ENCODE data around the gene MAST3.
"Not testable (repeated sequence)": the region's sequence is repeated elsewhere in the genome, so short reads cannot be mapped to it uniquely, and the experiment has no call there.

Gene MAST3

DNA sequence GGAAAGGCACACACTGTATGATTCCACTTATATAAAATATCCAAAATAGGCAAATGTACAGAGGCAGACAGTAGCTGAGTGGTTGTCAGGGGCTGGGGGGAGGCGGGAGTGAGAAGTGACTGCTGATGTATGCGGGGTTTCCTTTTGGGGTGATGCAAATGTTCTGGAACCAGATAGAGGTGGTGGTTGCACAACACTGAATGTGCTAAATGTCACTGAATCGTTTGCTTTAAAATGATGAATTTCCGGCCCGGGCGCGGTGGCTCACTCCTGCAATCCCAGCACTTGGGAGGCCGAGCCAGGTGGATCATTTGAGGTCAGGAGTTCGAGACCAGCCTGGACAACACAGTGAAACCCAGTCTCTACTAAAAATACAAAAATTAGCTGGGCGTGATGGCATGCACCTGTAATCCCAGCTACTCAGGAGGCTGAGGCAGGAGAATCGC lies 8.5 kb upstream of the MAST3 start:
- not testable (repeated sequence) for DNase-seq

DNA sequence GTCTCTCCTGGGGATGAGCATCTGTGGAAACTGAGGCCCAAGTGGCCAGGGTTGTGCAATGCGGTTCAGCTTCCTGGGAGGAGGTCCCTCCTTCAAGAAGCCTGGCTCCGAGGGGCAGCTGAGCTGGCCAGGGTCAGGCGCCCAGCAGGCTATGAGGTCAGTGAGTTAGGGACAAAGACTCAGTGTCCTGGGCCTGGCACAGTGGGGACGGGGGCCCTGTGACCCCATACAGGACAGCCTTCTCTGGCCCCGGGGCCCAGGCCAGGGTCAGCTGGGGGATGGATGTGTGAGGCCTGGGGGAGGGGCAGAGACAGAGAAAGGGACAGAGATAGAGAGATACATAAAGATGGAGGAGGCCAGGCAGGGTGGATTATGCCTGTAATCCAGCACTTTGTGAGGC lies 7.9 kb upstream of the MAST3 start:
- no peak for DNase-seq

DNA sequence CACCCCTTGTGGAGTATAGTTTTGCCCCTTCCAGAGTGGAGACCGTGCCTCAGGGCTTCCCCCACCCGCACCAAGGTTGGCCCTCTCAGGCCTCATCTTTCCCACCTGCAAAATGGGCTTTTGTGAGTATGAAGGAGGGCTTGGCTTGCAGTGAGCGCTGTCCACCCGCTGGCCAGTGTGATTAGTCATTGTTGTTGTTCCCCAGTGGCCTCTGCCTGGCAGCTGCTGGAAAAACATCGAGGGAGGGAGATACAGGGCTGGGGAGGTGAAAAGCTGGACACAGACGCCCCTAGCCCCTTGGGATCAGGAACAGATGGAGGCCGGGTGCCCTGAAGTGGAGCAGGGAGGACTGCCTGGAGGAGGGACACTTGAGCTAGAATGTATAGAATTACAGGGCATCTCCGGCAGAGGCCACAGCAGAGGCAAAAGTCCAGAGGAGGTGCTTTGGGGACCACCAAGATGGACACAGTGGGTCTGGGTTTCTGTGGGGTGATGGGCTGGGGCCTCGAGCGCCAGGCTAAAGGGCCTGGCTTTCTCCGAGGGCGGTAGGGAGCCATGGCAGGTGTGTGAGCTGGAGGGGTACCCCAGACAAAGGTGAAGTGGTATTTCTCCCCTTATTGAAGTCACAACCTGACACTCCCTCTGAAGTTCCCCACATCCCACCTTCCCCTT lies 6.9 kb upstream of the MAST3 start:
- no peak for DNase-seq

DNA sequence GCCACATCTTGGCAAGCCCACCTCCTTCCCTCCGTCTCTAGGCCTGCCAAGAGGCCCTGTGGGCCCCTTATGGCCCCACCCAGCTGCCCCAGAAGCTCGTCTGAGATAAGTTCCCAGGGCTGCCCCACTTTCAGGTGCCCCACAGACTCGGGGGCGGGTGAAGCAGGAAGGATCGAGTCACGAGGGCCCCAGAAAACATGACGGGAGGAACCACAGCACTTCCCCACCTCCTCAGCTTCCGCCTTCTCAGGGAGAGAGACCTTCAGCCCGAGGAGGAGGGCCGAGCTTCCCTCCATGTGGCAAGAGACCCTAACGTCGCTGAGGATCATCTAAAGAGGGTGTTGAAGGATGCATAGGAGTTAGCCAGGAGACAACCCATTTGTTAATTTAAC lies 6.4 kb upstream of the MAST3 start:
- DNase-seq = no peak

DNA sequence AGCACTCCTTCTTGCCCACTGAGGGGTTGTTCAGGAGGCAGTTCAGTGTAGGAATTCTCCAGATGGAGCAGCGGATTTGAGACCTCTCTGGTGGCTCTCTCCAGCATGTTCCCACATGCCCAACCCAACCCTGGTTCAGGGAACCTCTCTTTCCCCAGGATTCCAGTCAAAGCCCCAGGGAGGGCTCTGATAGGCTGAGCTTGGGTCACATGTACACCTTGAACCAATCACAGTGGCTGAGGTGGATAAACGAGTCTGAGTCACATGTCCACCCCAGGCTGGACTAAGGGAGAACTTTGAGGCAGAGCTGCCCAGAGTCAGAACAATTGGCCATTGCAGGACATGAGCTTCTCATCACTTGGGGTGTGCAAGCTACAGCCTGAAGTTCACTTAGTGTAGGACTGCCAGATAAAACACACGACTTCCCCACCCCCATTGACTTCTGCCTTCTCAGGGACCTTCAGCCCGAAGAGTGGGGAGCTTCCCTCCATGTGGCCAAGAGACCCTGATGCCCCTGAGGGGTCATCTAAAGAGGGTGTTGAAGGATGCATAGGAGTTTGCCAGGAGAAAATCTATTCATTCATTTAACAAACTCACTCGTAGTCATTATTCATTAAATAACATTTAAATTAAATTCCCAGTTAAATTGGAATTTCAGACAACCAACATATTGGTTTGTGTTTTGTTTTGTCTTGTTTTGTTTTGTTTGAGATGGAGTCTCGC lies 4.0 kb upstream of the MAST3 start:
- no peak for DNase-seq

DNA sequence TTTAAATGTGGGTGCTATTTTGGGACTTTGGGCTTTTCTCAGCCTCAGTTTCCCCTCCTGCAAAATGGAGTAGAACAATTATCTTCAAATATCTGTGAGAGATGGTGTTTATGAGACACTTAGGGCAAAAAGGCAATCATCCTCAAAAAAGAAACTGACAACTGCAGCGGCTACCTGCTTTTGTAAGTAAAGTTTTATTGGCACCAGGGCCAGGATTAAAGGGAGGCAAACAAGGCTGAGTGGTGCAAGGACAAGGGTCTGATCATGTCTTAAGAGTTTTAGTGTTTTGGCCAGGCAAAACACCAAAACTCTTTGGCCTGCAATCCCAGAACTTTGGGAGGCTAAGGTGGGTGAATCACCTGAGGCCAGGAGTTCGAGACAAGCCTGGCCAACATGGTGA lies 1.3 kb upstream of the MAST3 start:
- DNase-seq = no peak

DNA sequence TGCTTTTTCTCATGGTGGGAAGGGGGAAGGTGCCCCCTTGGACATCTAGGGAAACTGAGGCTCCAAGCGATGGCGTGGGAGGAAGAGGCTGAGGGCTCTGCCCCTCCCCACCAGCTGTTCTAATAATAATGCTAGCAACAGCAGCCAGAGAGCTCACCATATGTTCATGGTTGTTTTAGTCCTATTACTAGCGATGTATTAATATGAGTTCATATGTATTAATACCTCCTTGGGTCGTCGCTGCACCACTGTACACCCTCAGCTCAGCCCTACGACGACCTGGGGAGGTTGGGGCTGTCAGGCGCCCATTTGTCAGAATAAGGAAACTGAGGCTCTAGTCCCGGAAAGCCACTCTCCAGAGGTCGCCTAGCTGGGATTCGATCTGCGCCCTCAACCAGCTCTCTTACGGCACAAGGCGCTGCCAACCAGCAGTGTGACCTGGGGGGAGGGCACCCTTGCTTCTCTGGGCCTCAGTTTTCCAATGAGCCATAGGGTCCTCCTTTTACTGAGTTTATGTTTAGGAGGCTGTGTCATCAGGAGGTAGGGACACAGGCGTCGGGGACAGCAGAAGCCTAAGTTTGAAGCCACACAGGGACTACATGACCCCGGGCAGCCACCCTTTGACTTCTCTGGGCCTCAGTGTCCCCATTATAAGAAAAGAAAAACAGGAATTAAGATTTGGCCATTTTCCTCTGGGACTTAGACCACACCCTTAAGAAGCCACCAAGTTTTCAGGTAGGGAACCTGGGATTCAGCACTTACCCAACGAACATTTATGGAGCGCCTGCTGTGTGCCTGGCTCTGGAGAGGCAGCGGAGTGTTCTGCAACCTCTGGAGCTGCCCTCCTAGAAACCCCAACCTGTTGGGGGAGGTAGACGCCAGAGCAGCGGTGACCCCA lies 664 bp downstream of the MAST3 start:
- no peak for DNase-seq

DNA sequence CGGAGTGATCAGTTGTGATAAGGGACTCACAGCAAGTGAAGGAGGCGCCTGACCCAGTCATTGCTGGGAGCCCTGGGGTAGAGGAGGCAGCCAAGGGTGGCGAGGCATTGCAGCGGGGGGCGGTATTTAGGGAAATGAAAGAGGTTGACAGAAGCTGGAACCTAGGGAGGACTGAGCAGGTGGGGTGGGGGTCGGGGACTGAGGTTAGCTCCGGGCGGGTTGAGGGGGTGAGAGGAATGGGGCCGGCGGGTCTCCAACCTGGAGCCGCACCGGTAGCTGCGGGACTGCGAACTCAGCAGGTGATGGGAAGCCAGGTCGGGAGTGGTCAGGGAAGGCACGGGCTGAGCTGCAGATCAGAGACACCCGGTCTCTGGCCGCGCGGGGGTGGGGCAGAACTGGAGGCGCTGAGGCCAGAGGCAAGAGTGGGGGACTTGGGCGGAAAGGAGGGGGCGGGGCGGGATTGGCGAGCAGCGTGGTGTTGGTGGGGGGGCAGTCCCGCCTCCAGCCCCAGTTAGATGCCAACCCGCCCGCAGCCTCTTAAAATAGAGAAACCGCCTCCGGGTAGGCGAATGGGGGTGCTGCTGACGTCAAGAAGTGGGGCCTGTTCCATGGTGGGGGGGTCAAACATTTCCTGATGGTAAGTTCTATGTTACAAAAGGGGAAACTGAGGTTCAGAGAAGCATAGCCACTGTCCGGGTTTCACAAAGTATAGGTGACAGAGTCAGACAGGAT lies 1.5 kb downstream of the MAST3 start:
- no peak for DNase-seq

DNA sequence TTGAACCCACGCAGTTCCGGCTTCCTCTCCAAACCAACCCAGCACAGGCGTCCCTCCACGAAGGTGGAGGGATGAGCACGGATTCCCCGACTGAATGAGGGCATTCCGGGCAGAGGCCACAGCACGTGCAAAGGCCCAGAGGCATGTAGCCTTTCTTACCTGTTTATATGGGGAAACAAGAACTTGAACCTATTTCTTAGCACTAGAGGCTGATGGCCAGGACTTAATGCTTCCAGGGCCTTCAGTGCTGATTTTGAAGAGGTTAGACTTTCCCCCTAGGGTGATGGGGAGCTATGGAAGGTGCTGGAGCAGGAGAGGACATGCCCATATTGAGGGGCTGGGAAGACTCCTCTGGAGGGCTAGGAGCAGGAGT lies 2.0 kb downstream of the MAST3 start:
- no peak for DNase-seq

DNA sequence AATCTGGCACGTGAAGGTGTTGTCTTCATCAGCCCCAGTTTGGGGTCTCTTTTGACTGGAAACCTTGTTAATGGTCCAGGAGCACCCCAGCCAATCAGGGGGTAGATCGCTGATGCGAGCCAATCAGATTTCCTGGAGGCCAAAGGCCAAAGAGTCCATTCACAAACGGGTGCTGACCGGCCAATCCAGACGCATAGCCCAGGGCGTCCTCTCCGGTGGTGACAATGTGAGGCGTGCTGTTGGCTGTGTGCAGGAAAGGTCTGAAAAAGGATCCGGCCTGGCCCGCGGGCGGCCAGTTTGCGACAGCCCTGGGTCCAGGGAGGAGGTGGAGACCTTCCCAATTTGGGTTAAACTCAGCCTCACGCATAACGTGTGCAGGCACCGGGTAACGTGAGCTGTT lies 3.1 kb downstream of the MAST3 start:
- no peak for DNase-seq

DNA sequence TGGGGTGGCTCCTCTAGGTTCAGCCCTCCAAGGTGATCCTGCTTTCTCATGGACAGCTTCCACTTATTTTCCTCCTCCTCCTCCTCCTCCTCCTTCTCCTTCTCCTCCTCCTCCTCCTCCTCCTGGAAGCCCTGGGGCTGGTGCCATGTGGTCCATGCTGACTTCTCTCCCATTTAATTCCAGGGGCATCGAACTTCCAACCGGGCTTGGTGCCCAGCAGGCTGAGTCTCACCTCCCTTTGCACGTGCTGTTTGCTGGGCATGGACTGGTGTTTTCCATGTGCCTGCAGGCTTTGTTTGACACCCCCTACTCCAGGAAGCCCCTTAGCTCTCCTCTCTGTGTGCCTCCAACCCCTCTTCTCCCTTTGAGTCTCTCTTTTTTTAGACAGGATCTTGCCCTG lies 3.7 kb downstream of the MAST3 start:
- DNase-seq = no peak

DNA sequence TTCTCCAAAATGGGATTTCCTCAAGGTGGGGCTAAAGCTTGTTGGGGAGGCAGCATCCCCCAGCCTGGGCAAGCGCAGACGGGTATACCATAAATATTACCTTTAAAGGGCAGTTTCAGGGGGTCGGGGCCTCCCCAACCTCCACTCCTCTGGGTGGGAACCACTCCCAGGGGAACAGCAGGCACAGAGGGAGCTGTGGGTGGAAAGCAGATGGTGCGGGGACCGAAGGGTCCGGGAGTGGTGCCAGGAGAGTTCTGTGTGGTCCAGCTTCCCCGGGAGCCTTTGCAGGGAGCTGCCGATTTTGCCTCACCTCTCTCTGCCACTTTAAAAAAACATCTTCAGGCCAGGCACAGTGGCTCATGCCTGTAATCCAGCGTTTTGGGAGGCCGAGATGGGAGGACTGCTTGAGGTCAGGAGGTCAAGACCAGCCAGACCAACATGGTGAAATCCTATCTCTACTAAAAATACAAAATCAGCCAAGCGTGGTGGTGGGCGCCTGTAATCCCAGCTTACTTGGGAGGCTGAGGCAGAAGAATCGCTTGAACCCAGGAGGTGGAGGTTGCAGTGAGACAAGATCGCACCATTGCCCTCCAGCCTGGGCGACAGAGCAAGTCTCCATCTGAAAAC lies 5.5 kb downstream of the MAST3 start:
- DNase-seq = no peak

DNA sequence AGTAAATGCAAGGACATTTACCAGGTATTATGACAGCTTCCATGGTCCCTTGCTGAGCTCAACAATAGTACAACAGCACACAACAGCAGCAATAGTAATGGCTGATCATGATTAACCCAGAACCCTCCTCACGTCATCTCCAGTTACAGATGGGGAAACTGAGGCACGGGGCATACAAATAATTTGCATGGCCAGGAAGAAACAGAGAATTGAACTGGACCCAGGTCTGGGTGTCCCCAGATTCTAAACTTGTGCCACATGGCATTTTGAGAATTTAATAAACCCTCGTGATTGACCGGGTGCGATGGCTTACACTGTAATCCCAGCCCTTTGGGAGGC lies 7.2 kb downstream of the MAST3 start:
- no peak for DNase-seq

DNA sequence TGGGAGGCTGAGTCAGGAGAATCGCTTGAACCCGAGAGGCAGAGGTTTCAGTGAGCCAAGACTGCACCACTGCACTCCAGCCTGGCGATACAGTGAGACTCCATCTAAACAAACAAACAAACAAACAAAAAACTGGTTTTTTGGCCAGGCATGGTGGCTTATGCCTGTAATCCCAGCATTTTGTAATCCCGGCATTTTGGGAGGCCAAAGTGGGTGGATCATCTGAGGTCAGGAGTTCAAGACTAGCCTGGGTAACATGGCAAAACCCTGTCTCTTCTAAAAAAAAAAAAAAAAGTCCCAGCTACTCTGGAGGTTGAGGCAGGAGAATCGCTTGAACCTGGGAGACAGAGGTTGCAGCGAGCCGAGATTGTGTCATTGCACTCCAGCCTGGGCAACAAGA lies 7.7 kb downstream of the MAST3 start:
- DNase-seq = not testable (repeated sequence)

DNA sequence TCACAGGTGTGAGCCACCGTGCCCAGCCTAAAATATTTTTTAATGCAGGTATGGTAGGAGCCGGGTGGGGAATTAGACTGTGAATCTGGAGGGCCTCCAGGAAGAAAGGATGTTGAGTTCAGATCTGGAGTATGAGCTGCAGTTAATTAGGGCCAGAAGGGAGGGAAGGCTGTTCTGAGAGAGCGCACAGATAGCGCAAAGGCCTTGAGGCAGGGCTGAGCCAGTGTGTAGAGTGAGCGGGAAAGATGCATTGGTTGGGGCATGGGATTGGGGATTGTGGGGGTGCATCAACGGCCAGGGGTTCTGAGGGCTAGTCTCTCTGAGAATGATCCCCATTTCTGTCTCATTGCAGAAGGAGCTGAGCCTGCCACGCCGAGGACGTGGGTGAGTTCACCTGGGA lies 9.7 kb downstream of the MAST3 start:
- DNase-seq = no peak

DNA sequence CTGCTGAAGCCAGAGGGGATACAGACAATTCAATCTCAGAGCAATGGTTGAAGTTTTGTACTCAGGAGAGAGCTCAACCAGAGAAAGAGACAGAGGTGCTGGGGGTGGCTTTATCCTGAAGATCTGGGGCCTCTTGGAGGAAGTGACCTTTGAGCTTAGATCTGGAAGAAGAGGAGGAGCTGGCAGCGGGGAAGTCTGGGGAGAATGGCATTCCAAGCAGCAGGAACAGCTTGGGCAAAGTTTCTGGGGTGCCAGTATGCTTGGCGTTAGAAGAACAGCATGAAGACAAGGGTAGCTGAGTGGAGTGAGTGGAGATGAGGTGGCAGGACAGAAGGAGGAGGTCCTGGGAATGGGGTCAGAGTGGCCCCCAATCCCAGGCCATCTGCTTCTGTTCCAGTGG lies 11.3 kb downstream of the MAST3 start:
- no peak for DNase-seq

DNA sequence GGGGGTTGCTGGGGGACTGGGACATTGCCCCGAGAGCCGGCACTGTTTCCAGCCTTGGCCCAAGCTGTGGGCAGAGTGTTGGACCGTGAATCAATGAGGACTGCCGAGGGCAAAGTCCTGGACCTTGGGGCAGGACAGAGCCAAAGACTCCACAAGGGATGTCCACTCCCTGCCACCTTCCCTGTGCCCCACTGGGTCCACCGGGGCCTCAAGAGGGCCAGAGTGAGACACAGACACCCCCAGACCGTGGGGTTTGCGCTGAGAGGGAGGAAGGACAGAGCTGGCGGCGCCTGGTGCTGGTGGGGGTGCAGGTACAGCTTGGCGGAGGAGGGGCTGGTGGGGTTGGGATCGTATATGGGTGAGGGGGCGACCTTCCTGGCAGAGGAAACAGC lies 11.8 kb downstream of the MAST3 start:
- DNase-seq = no peak

DNA sequence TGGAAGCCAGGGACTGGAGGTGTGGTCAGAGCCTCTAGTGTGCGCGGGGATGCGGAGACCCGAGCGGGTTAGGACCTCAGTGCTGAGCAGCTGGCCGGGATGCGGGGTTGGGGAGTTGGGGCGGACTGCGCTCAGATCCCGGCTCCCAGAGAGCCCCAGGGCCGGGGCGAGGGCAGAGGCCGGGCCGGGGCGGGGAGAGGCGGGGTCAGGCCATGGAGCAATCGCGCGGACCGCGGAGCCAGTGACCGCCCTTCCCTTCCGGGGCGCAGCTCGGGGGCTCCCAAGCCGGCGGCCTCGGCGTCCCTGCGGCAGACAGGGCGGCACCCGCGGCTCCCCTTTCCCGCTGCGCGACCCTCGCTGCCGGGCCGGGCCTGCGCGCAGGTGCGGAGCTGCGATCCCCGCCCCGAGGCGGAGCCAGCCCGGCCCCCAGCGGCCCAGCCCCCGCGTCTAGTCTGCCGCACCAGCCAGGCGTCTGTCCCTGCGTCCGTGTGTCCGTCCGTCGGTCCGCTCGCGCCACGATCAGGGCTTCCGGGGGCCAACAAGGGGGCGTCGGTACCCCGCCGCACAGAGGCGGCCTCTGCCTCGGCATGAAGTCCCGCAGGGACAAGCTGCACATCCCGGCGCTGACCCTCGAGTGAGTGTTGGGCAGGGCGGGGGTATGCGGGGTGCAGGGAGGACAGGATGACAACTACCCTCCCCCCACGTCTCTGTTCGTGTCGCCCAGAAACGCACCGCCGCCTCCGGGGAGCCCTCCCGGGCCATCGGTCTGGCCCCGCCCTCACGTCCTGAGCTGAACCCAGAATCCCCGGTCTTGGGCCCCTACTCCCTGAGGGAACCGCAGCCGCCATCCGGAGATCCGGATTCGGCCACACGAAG lies 12.4 kb downstream of the MAST3 start:
- DNase-seq = peak; percentile 8

DNA sequence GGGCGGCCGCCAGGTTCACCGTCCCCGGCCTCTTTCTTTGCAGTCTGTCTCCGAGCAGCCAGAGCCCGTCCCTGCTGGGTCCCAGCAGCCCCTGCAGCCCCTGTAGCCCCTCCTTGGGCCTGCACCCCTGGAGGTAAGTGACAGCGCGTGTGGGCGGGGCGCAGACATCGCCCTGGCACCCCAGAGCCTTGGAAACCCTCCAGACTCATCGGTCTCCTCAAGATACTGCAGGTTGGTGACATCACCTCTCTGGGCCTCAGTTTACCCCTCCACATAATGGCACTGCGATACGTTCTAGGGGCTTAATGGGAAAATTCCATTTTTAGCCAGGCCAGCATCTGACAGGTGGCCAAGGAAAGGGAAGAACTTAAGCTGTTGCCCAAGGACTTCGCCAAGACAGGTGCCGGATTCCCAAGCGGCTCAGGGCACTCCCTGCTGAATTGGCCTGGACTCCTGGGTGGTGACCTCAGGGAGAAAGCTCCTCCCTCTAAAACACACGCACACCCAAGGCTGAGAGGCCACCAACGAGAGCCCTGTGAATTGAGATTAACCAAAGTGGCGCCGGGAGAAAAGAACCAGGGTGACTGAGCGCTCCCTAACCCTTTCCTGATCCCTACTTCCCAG lies 13.1 kb downstream of the MAST3 start:
- no peak for DNase-seq

DNA sequence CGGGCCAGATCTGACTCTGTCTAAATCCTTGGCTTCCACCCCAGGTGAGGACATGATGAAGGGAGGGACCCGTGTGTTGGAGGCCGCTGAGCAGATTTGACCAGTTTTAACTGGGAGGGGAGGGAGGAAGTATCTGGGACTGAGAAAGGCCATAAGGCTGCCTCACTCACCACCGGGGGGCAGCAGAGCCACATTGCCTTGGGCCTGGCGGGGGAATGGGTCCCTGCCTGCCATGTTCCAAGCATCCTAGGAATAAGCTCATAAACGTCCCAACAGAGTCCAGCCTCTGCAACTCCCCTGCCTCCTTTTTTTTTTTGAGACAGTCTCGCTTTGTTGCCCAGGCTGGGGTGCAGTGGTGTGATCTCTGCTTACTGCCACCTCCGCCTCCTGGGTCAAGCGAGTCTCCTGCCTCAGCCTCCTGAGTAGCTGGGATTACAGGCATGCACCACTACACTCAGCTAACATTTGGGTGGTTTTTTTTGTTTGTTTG lies 15.5 kb downstream of the MAST3 start:
- DNase-seq = peak; percentile 61

DNA sequence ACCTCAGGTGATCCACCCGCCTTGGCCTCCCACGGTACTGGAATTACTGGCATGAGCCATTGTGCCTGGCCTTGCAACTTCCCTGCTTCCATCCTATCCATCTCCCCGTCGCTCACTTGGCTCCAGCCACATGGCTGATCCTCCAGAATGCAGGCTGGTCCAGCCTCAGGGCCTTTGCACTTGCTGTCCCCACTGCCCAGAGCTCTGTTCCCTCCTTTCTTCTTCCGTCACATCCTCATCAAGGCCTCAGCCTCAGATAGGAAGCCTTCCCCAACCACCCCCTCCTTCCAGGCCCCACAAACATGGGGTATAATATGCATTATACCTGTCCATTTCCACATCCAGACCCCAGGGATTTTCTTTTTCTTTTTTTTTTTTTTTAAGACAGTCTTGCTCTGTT lies 16.2 kb downstream of the MAST3 start:
- DNase-seq = no peak
